Measurements from ENCODE around the gene MS4A14.

DNA sequence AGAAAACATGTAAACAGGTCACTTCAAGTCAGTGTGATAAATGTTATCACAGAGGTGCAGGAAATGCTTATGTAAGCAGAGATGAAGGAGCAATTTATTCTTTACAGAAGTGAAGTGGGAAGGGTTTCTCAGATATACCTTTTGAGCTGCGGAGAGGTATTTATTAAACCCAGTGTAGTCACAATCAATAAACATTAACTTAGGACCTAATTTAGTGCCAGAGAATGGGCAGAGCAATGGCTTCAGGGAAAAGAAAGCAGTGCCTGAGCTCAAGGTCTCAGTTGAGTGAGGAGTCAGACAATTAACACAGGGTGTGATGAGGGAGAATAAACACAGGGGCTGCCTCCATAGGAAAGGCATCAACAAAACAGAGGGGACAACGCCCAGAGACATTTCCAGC lies 35.0 kb downstream of the MS4A14 start:
- TF ChIP-seq CTCF (IDR thresholded peaks at IDR 0.05; ENCODE audit: low read depth, low read length, poor library complexity, severe bottlenecking) (no peak), EZH2phosphoT487 (IDR thresholded peaks at IDR 0.05; ENCODE audit: borderline replicate concordance, low read length) (no peak)
